ENCODE results near the gene GNB1L.

GNB1L gene

DNA sequence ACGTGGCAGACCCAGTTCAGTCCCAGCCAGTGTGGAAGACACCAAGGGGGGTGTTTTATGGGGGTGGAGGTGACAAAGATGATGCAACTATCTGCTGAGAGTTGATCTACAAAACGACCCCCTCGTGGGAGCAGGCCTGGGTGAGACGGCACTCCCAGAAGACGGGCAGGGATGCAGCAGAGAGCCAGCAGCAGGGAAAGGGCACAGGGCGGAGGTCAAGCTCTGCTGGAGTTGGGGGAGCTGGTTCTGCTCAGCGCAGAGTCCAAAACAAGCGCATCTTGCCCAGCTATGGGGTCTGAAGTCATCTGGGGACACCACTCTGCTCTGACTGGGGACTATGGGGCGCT, 3.9 kb downstream of the GNB1L start:
- H3K27ac ChIP-seq (ENCODE audit: low read depth, low read length): no peak overlapping the region
- H3K4me3 ChIP-seq (ENCODE audit: low read depth in 1 of 2, low read length in 2 of 2): no peak overlapping the region
- H3K9ac ChIP-seq (ENCODE audit: low read depth in 1 of 2, low read length in 2 of 2): no peak overlapping the region
- H3K27me3 ChIP-seq (ENCODE audit: control insufficient read depth in 1 of 2, insufficient read depth in 2 of 2, low read length in 2 of 2): no peaks in the 10 kb centered on the region
- peaks cover 51 to 52% of the 10 kb centered on the region in 2 donors for H3K4me1 ChIP-seq (ENCODE audit: control insufficient read depth in 1 of 2, insufficient read depth in 2 of 2, low read length in 2 of 2)
- H3K9me3 ChIP-seq (ENCODE audit: control insufficient read depth in 1 of 2, low read length in 2 of 2): no peaks in the 10 kb centered on the region
- H3K36me3 ChIP-seq (ENCODE audit: control insufficient read depth in 1 of 2, insufficient read depth in 2 of 2, low read length in 2 of 2): peaks cover 18 to 24% of the 10 kb centered on the region in 2 donors

DNA sequence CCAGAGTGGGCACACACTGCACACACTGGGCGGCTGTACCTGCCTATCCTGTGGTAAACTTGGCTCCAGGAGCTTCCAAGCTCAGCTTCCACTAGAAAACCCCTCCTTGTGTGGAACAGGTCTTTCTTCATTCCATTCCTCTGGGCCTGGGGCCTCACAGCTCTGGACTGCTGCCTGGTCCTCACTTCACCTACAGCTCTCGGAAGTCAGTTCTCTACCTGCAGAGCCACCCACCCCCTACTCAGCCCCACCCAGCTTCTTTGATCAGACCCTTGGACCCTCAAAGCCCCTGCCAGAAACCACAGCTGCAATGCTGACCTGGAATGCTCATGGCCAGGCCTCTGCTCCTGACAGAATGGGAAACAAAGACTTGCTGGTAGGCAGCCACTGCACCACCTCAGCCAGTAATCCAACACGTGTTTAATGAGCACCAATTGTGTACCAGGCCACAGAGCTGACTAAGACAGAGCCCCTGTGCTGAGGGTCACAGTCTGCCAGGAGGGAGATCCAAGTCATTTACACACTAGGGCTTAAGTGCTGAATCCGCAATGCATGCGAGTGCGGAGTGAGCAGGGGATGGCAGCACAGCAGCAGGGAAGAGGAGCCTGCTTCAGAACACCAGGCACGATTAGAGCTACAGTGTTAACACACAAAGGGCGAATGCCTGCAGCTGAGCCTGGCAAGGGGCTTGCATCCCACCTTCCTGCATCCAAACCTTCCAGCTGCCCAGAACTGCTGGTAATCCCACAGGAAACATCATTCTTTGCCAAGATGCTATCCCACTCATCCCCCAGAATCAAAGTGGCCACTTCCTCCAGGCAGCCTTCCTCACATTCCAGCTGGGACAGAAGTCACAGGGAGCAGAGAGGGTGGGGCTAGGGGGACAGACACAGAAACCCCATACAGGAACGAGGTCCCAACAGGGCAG, 4.6 kb downstream of the GNB1L start:
- H3K36me3 ChIP-seq (ENCODE audit: control insufficient read depth in 1 of 2, insufficient read depth in 2 of 2, low read length in 2 of 2): peaks cover 18 to 24% of the 10 kb centered on the region in 2 donors
- H3K27me3 ChIP-seq (ENCODE audit: control insufficient read depth in 1 of 2, insufficient read depth in 2 of 2, low read length in 2 of 2): no peaks in the 10 kb centered on the region
- H3K27ac ChIP-seq (ENCODE audit: low read depth, low read length): no peak overlapping the region
- H3K9ac ChIP-seq (ENCODE audit: low read depth in 1 of 2, low read length in 2 of 2): no peak overlapping the region
- H3K4me1 ChIP-seq (ENCODE audit: control insufficient read depth in 1 of 2, insufficient read depth in 2 of 2, low read length in 2 of 2): peaks cover 46 to 47% of the 10 kb centered on the region in 2 donors
- H3K9me3 ChIP-seq (ENCODE audit: control insufficient read depth in 1 of 2, low read length in 2 of 2): no peaks in the 10 kb centered on the region
- no peak overlapping the region for H3K4me3 ChIP-seq (ENCODE audit: low read depth in 1 of 2, low read length in 2 of 2)

DNA sequence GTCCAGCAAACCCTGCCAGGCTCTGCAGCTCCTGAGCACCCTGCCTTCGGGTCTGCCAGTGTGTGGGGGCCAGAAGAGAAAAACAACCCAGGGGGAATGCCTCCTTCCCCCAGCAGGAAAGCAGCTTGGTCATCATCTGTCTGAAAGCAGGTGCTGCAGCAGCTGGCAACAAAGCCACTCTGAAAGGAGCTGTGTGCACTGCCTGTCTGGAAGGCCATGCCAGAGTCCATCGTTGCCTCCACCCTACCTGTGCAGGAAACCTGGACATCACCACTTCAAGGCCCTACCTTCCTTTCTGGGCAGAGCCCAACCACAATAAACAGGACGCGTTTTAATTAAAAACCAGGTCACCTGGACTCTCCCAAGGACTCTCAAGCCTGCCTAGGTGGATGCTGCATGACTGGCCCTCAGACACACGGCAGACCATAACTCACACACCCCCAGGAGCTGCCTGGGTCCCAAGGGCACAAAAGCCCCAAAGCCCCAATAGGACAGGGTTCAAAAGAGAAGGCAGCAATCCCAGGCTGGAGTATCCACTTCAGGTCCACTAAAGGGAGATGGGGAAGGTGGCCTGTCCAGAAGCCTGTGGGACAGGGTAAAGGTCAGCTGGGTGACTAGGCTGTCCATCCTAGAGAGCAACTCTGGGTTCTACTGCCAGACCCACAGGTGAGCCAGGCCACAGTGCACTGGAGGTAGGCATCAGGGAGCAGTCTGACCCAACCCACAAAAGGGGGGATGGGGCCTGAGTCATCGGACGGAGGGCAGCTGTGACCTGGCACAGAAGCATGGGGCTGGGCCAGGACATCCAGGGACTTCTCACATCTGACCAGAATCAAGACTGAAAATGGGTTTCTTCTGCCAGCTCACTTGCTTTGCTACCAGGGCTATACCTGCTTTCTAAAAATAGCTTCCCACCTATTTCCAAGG, 6.1 kb downstream of the GNB1L start:
- Histone ChIP-seq H3K4me1 (ENCODE audit: control insufficient read depth in 1 of 2, insufficient read depth in 2 of 2, low read length in 2 of 2) (peaks cover 53 to 56% of the 10 kb centered on the region in 2 donors), H3K36me3 (ENCODE audit: control insufficient read depth in 1 of 2, insufficient read depth in 2 of 2, low read length in 2 of 2) (peaks cover 18 to 24% of the 10 kb centered on the region in 2 donors), H3K9ac (ENCODE audit: low read depth in 1 of 2, low read length in 2 of 2) (no peak overlapping the region), H3K27ac (ENCODE audit: low read depth, low read length) (no peak overlapping the region), H3K27me3 (ENCODE audit: control insufficient read depth in 1 of 2, insufficient read depth in 2 of 2, low read length in 2 of 2) (no peaks in the 10 kb centered on the region), H3K9me3 (ENCODE audit: control insufficient read depth in 1 of 2, low read length in 2 of 2) (no peaks in the 10 kb centered on the region), H3K4me3 (ENCODE audit: low read depth in 1 of 2, low read length in 2 of 2) (no peak overlapping the region)

DNA sequence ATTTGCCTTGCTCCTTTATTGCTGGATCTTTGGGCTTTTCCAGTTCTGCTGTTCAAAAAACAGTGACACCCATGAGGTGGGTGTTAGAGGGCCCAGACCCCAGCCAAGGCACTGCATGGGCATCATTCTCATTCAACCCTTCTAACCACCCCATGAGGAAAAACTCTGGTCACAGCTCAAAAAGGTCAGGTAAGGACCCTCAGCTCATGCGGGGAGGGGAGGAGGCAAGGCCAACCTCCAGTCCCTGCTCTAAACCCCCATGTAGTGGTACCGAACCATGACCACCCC, 7.4 kb downstream of the GNB1L start:
- no peaks in the 10 kb centered on the region for H3K27me3 ChIP-seq (ENCODE audit: control insufficient read depth in 1 of 2, insufficient read depth in 2 of 2, low read length in 2 of 2)
- no peak overlapping the region for H3K27ac ChIP-seq (ENCODE audit: low read depth, low read length)
- H3K9ac ChIP-seq (ENCODE audit: low read depth in 1 of 2, low read length in 2 of 2): no peak overlapping the region
- peaks cover 13 to 23% of the 10 kb centered on the region in 2 donors for H3K36me3 ChIP-seq (ENCODE audit: control insufficient read depth in 1 of 2, insufficient read depth in 2 of 2, low read length in 2 of 2)
- peaks cover 54 to 56% of the 10 kb centered on the region in 2 donors for H3K4me1 ChIP-seq (ENCODE audit: control insufficient read depth in 1 of 2, insufficient read depth in 2 of 2, low read length in 2 of 2)
- no peaks in the 10 kb centered on the region for H3K9me3 ChIP-seq (ENCODE audit: control insufficient read depth in 1 of 2, low read length in 2 of 2)
- H3K4me3 ChIP-seq (ENCODE audit: low read depth in 1 of 2, low read length in 2 of 2): no peak overlapping the region

DNA sequence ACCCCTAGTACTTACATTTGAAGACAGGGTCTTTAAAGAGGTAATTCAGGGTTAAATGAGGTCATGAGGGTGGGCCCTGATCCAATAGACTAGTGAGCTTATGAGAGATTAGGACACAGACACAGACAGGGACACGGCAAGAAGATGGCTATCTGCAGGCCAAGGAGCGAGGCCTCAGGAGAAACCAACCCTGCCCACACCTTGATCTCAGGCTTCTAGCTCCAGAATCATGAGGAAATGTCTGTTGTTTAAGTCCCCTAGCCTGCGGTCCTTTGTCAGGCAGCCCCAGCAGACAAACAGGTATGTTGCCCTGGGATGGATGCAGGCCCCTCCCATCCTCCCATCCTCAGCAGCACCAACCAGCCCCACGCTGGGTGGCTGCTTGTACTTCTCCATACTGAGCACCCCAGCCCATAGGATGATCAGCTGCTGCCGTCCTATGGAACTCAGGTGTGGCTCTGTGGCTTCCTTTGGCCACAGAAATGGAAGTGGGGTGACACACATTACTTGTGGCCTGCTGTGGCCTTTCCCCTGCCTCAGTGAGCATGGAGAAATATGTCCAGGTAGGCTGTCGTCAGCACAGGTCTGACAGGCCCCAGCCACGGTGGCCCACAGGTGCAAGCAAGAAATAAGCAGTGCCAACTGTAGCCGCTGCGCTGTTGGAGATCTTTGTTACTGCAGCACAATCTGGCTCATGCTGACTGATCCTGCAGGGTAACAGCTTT, 7.9 kb downstream of the GNB1L start:
- Histone ChIP-seq H3K27ac (ENCODE audit: low read depth, low read length) (no peak overlapping the region), H3K36me3 (ENCODE audit: control insufficient read depth in 1 of 2, insufficient read depth in 2 of 2, low read length in 2 of 2) (peaks cover 9 to 18% of the 10 kb centered on the region in 2 donors)

DNA sequence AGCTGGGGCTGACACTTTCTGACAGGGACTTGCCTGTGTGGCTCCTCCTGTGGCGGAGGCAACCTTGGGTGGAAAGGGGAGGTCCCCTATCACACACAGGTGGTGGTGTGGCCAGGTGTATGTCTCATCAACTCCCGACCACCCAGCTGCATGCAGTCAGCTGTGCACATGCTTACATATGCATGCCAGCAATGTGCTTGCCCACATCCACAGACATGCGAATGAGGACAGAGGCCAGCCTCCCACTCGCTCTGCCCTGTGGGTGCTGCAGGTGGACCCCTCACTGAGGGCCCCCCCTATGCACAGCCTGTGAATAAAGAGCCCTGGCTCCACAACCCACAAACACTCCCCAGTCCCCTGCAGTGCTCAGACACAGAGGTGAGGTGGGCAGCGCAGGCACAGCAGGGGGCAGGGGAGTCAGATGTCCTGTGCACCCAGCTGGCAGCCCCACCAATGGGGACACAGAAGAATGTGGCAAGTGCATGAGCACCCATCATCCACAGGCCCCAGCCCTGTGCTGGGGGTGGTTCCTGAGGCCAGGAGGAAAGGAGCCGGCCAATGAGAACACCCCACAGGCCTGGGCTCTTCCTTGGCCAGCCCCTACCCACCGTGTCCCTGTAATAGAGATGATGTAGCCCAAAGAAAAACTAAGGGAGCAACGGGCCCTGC, 9.5 kb downstream of the GNB1L start:
- no peaks in the 10 kb centered on the region for H3K27me3 ChIP-seq (ENCODE audit: control insufficient read depth in 1 of 2, insufficient read depth in 2 of 2, low read length in 2 of 2)
- H3K9ac ChIP-seq (ENCODE audit: low read depth in 1 of 2, low read length in 2 of 2): no peak overlapping the region
- H3K9me3 ChIP-seq (ENCODE audit: control insufficient read depth in 1 of 2, low read length in 2 of 2): no peaks in the 10 kb centered on the region
- H3K4me1 ChIP-seq (ENCODE audit: control insufficient read depth in 1 of 2, insufficient read depth in 2 of 2, low read length in 2 of 2): peaks cover 57 to 62% of the 10 kb centered on the region in 2 donors
- H3K36me3 ChIP-seq (ENCODE audit: control insufficient read depth in 1 of 2, insufficient read depth in 2 of 2, low read length in 2 of 2): peaks cover 0 to 2% of the 10 kb centered on the region in 2 donors
- no peak overlapping the region for H3K27ac ChIP-seq (ENCODE audit: low read depth, low read length)
- H3K4me3 ChIP-seq (ENCODE audit: low read depth in 1 of 2, low read length in 2 of 2): no peak overlapping the region

More for the DNA sequence above, 7.9 kb downstream of the GNB1L start:
- no peaks in the 10 kb centered on the region for H3K9me3 ChIP-seq (ENCODE audit: control insufficient read depth in 1 of 2, low read length in 2 of 2)
- H3K9ac ChIP-seq (ENCODE audit: low read depth in 1 of 2, low read length in 2 of 2): no peak overlapping the region
- no peak overlapping the region for H3K4me3 ChIP-seq (ENCODE audit: low read depth in 1 of 2, low read length in 2 of 2)
- H3K27me3 ChIP-seq (ENCODE audit: control insufficient read depth in 1 of 2, insufficient read depth in 2 of 2, low read length in 2 of 2): no peaks in the 10 kb centered on the region
- H3K4me1 ChIP-seq (ENCODE audit: control insufficient read depth in 1 of 2, insufficient read depth in 2 of 2, low read length in 2 of 2): peaks cover 59 to 60% of the 10 kb centered on the region in 2 donors

DNA sequence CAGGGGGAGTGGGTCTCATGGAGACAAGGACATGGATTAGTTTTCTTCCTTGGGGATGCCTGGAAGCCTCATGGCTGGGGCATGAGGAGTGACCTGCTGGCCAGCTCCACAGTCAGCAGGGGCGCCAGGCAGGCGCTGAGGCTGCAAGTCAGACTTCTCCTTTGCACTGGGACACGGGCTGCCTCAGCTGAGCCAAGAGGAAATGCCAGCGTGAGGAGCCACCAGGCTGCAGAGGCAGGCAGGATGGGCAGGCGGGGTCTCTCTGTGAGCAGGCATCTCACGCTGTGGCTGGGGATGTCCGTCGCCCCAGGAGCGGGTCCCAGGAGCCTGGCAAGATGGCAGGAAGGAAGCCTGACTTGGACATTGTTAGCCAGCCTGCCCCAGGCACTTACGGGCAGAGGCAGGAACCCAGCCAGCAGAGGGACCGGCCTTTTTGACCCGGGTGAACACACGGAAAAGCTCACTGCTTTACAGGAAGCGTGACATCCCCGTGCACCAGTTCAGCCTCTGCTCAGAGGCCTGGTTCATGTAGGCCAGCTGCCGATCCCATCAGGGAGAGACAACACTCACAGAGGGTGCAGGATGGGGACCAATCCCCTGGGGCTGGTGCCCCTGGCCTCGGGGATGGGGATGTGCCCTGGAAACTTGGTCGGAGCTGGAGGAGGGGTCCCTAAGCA, 10.2 kb downstream of the GNB1L start:
- no peaks in the 10 kb centered on the region for H3K9me3 ChIP-seq (ENCODE audit: control insufficient read depth in 1 of 2, low read length in 2 of 2)
- H3K4me3 ChIP-seq (ENCODE audit: low read depth in 1 of 2, low read length in 2 of 2): no peak overlapping the region
- H3K36me3 ChIP-seq (ENCODE audit: control insufficient read depth in 1 of 2, insufficient read depth in 2 of 2, low read length in 2 of 2): no peaks in the 10 kb centered on the region
- H3K27me3 ChIP-seq (ENCODE audit: control insufficient read depth in 1 of 2, insufficient read depth in 2 of 2, low read length in 2 of 2): no peaks in the 10 kb centered on the region
- H3K4me1 ChIP-seq (ENCODE audit: control insufficient read depth in 1 of 2, insufficient read depth in 2 of 2, low read length in 2 of 2): peaks cover 51 to 56% of the 10 kb centered on the region in 2 donors
- H3K9ac ChIP-seq (ENCODE audit: low read depth in 1 of 2, low read length in 2 of 2): no peak overlapping the region
- H3K27ac ChIP-seq (ENCODE audit: low read depth, low read length): no peak overlapping the region

DNA sequence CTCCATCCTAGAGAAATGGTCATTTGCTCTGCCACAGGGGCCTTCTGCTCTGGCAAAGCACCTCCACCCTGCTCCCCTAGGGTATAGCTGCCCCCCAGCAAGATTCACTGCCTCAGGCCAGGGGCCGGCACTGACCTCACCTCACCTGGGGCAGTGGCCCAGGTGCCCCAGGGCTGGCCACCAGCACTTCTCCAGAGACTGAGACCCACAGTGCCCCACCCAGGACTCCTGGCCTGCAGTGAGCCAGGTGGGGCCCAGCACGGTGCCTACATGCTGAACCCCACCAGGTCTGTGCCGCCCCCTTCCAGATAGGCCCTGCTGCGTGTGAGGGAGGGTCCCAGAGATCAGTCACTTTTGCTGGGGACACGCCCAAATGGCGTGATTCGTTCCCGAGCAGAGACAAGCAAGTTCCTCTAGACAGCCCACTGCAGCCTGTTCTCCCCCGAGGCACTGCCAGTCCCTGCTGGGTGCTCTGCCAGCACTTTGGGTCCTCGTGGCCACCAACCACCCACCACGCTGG, 10.8 kb downstream of the GNB1L start:
- no peaks in the 10 kb centered on the region for H3K27me3 ChIP-seq (ENCODE audit: control insufficient read depth in 1 of 2, insufficient read depth in 2 of 2, low read length in 2 of 2)
- no peak overlapping the region for H3K9ac ChIP-seq (ENCODE audit: low read depth in 1 of 2, low read length in 2 of 2)
- no peaks in the 10 kb centered on the region for H3K36me3 ChIP-seq (ENCODE audit: control insufficient read depth in 1 of 2, insufficient read depth in 2 of 2, low read length in 2 of 2)
- no peak overlapping the region for H3K4me3 ChIP-seq (ENCODE audit: low read depth in 1 of 2, low read length in 2 of 2)
- no peaks in the 10 kb centered on the region for H3K9me3 ChIP-seq (ENCODE audit: control insufficient read depth in 1 of 2, low read length in 2 of 2)
- peaks cover 49 to 53% of the 10 kb centered on the region in 2 donors for H3K4me1 ChIP-seq (ENCODE audit: control insufficient read depth in 1 of 2, insufficient read depth in 2 of 2, low read length in 2 of 2)
- no peak overlapping the region for H3K27ac ChIP-seq (ENCODE audit: low read depth, low read length)
